Measurements from ENCODE around the gene ZNF512.

Gene ZNF512

DNA sequence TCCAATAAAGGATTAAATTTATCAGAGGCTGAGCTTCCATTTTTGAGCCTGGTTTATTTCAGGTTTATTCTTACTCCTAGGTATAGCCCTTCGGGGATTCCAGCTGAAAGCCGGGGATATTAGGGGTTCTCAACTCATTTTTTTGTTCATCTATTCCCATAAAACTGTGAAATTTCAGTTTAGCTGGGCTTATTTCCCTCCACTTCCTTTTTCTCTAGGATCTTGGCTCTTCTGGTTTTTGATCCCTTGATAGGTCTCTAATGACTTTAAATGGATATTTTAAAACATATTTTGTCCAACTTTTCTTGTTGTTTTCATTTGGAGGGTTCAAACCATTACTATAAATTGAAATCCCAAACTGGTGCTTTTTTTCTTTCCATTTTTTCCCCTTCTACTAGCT lies 23.6 kb upstream of the ZNF512 start:
- Histone ChIP-seq H3K27ac (ENCODE audit: low read depth, low read length) (no peak overlapping the region), H3K27me3 (ENCODE audit: control insufficient read depth, insufficient read depth, low read length) (no peaks in the 10 kb centered on the region), H3K9me3 (ENCODE audit: control insufficient read depth, insufficient read depth, low read depth, low read length) (no peaks in the 10 kb centered on the region), H3K36me3 (ENCODE audit: control insufficient read depth, insufficient read depth, low read length) (no peaks in the 10 kb centered on the region), H3K4me1 (ENCODE audit: control insufficient read depth, insufficient read depth, low read length) (no peaks in the 10 kb centered on the region), H3K9ac (ENCODE audit: low read length) (no peak overlapping the region), H3K4me3 (ENCODE audit: low read depth, low read length) (no peak overlapping the region)

- no peaks in the 10 kb centered on the region for H3K9me3 ChIP-seq (ENCODE audit: control insufficient read depth, insufficient read depth, low read depth, low read length)
- H3K27me3 ChIP-seq (ENCODE audit: control insufficient read depth, insufficient read depth, low read length): peaks cover 11% of the 10 kb centered on the region; the same call in 1 of the 2 replicates
- no peaks in the 10 kb centered on the region for H3K4me1 ChIP-seq (ENCODE audit: control insufficient read depth, insufficient read depth, low read length)
- H3K36me3 ChIP-seq (ENCODE audit: control insufficient read depth, insufficient read depth, low read length): no peaks in the 10 kb centered on the region
- H3K4me3 ChIP-seq (ENCODE audit: low read depth, low read length): no peak overlapping the region
- no peak overlapping the region for H3K27ac ChIP-seq (ENCODE audit: low read depth, low read length)
- H3K9ac ChIP-seq (ENCODE audit: low read length): no peak overlapping the region
Measured at GRCh38 chr2:27561060-27561459, 21.8 kb upstream of the ZNF512 start.

GRCh38 chr2:27566628-27567027 lies 16.2 kb upstream of the ZNF512 start:
- Histone ChIP-seq H3K9ac (ENCODE audit: low read length) (no peak overlapping the region), H3K9me3 (ENCODE audit: control insufficient read depth, insufficient read depth, low read depth, low read length) (no peaks in the 10 kb centered on the region), H3K27ac (ENCODE audit: low read depth, low read length) (no peak overlapping the region), H3K27me3 (ENCODE audit: control insufficient read depth, insufficient read depth, low read length) (peaks cover 36% of the 10 kb centered on the region), H3K36me3 (ENCODE audit: control insufficient read depth, insufficient read depth, low read length) (no peaks in the 10 kb centered on the region), H3K4me3 (ENCODE audit: low read depth, low read length) (no peak overlapping the region), H3K4me1 (ENCODE audit: control insufficient read depth, insufficient read depth, low read length) (no peaks in the 10 kb centered on the region)

DNA sequence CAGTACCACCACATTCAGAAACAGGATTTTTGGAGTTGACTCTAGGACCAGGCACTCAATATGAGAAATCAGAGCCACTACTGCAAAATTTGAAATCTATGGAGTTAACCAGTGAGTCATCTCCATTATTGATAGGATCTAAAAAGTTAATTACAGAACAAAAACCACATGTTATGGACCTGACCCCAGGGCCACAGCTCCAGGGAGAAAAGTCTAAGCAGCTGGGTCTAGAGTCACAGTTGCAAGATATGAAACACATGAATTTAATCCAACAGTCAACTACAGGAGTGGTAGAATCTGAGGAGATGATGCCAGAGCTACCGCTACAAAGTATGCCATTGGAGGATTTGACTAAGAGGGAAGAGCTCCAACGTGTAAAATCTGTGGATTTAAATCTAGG lies 13.4 kb upstream of the ZNF512 start:
- no peaks in the 10 kb centered on the region for H3K36me3 ChIP-seq (ENCODE audit: control insufficient read depth, insufficient read depth, low read length)
- no peaks in the 10 kb centered on the region for H3K4me1 ChIP-seq (ENCODE audit: control insufficient read depth, insufficient read depth, low read length)
- peaks cover 36% of the 10 kb centered on the region for H3K27me3 ChIP-seq (ENCODE audit: control insufficient read depth, insufficient read depth, low read length)
- H3K9ac ChIP-seq (ENCODE audit: low read length): no peak overlapping the region
- no peak overlapping the region for H3K4me3 ChIP-seq (ENCODE audit: low read depth, low read length)
- H3K9me3 ChIP-seq (ENCODE audit: control insufficient read depth, insufficient read depth, low read depth, low read length): 0 out of 2 replicates have a peak, but pooled peaks cover 3% of the 10 kb centered on the region
- no peak overlapping the region for H3K27ac ChIP-seq (ENCODE audit: low read depth, low read length)

GRCh38 chr2:27571197-27571596 lies 11.6 kb upstream of the ZNF512 start:
- no peaks in the 10 kb centered on the region for H3K4me1 ChIP-seq (ENCODE audit: control insufficient read depth, insufficient read depth, low read length)
- no peak overlapping the region for H3K4me3 ChIP-seq (ENCODE audit: low read depth, low read length)
- H3K36me3 ChIP-seq (ENCODE audit: control insufficient read depth, insufficient read depth, low read length): no peaks in the 10 kb centered on the region
- peaks cover 25% of the 10 kb centered on the region for H3K27me3 ChIP-seq (ENCODE audit: control insufficient read depth, insufficient read depth, low read length)
- H3K27ac ChIP-seq (ENCODE audit: low read depth, low read length): no peak overlapping the region
- no peak overlapping the region for H3K9ac ChIP-seq (ENCODE audit: low read length)
- H3K9me3 ChIP-seq (ENCODE audit: control insufficient read depth, insufficient read depth, low read depth, low read length): peaks cover 6% of the 10 kb centered on the region

GRCh38 chr2:27571681-27572080 lies 11.2 kb upstream of the ZNF512 start:
- Histone ChIP-seq H3K9ac (ENCODE audit: low read length) (no peak overlapping the region), H3K27me3 (ENCODE audit: control insufficient read depth, insufficient read depth, low read length) (peaks cover 25% of the 10 kb centered on the region), H3K4me1 (ENCODE audit: control insufficient read depth, insufficient read depth, low read length) (no peaks in the 10 kb centered on the region), H3K27ac (ENCODE audit: low read depth, low read length) (no peak overlapping the region), H3K36me3 (ENCODE audit: control insufficient read depth, insufficient read depth, low read length) (no peaks in the 10 kb centered on the region), H3K9me3 (ENCODE audit: control insufficient read depth, insufficient read depth, low read depth, low read length) (peaks cover 8% of the 10 kb centered on the region), H3K4me3 (ENCODE audit: low read depth, low read length) (no peak overlapping the region)

DNA sequence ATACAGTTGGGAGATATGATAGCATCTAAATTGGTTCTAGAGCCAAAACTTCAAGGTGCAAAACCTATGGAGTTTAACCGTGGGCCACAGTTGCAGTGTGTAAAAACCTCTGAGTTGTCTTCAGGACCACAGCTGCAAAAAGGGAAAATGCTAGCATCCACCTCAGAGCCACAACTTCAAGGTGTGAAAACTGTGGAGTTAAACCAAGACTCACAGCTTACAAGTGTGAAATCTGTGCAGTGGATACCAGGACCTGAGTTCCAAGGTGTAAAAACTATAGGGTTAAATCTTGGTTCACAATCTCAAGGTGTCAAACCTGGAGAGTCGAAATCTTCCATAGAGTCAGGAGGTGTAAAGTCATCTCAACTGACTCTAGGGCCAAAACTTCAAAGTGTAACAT lies 10.4 kb upstream of the ZNF512 start:
- peaks cover 20% of the 10 kb centered on the region for H3K27me3 ChIP-seq (ENCODE audit: control insufficient read depth, insufficient read depth, low read length)

GRCh38 chr2:27572998-27573429 lies 9.8 kb upstream of the ZNF512 start:
- no peaks in the 10 kb centered on the region for H3K4me1 ChIP-seq (ENCODE audit: control insufficient read depth, insufficient read depth, low read length)
- peaks cover 14% of the 10 kb centered on the region for H3K27me3 ChIP-seq (ENCODE audit: control insufficient read depth, insufficient read depth, low read length)
- H3K36me3 ChIP-seq (ENCODE audit: control insufficient read depth, insufficient read depth, low read length): no peaks in the 10 kb centered on the region
- no peak overlapping the region for H3K9ac ChIP-seq (ENCODE audit: low read length)
- no peak overlapping the region for H3K4me3 ChIP-seq (ENCODE audit: low read depth, low read length)
- no peak overlapping the region for H3K27ac ChIP-seq (ENCODE audit: low read depth, low read length)
- peaks cover 12% of the 10 kb centered on the region for H3K9me3 ChIP-seq (ENCODE audit: control insufficient read depth, insufficient read depth, low read depth, low read length)

More for the DNA sequence above, 10.4 kb upstream of the ZNF512 start:
- Histone ChIP-seq H3K36me3 (ENCODE audit: control insufficient read depth, insufficient read depth, low read length) (no peaks in the 10 kb centered on the region), H3K9me3 (ENCODE audit: control insufficient read depth, insufficient read depth, low read depth, low read length) (peaks cover 10% of the 10 kb centered on the region), H3K4me1 (ENCODE audit: control insufficient read depth, insufficient read depth, low read length) (no peaks in the 10 kb centered on the region), H3K4me3 (ENCODE audit: low read depth, low read length) (no peak overlapping the region), H3K9ac (ENCODE audit: low read length) (no peak overlapping the region), H3K27ac (ENCODE audit: low read depth, low read length) (no peak overlapping the region)

GRCh38 chr2:27573452-27573851 lies 9.4 kb upstream of the ZNF512 start:
- no peak overlapping the region for H3K27ac ChIP-seq (ENCODE audit: low read depth, low read length)
- no peaks in the 10 kb centered on the region for H3K4me1 ChIP-seq (ENCODE audit: control insufficient read depth, insufficient read depth, low read length)
- no peaks in the 10 kb centered on the region for H3K36me3 ChIP-seq (ENCODE audit: control insufficient read depth, insufficient read depth, low read length)
- H3K9ac ChIP-seq (ENCODE audit: low read length): no peak overlapping the region
- no peak overlapping the region for H3K4me3 ChIP-seq (ENCODE audit: low read depth, low read length)
- peaks cover 10% of the 10 kb centered on the region for H3K27me3 ChIP-seq (ENCODE audit: control insufficient read depth, insufficient read depth, low read length)
- peaks cover 12% of the 10 kb centered on the region for H3K9me3 ChIP-seq (ENCODE audit: control insufficient read depth, insufficient read depth, low read depth, low read length)

DNA sequence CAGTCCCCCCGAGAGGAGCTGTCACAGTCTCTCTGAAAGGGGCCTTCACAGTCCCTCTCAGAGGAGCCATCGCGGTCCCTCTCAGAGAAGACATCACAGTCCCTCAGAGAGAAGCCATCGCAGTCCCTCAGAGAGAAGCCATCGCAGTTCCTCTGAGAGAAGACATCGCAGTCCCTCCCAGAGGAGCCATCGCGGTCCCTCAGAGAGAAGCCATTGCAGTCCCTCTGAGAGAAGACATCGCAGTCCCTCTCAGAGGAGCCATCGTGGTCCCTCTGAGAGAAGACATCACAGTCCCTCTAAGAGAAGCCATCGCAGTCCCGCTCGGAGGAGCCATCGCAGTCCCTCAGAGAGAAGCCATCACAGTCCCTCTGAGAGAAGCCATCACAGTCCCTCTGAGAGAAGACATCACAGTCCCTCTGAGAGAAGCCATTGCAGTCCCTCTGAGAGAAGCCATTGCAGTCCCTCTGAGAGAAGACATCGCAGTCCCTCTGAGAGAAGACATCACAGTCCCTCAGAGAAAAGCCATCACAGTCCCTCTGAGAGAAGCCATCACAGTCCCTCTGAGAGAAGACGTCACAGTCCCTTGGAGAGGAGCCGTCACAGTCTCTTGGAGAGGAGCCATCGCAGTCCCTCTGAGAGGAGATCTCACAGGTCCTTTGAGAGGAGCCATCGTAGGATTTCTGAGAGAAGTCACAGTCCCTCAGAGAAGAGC lies 1.3 kb upstream of the ZNF512 start:
- no peaks in the 10 kb centered on the region for H3K36me3 ChIP-seq (ENCODE audit: control insufficient read depth, insufficient read depth, low read length)
- H3K27me3 ChIP-seq (ENCODE audit: control insufficient read depth, insufficient read depth, low read length): no peaks in the 10 kb centered on the region
- H3K4me1 ChIP-seq (ENCODE audit: control insufficient read depth, insufficient read depth, low read length): peaks cover 11% of the 10 kb centered on the region; the same call in 1 of the 2 replicates
- H3K9me3 ChIP-seq (ENCODE audit: control insufficient read depth, insufficient read depth, low read depth, low read length): peaks cover 5% of the 10 kb centered on the region
- no peak overlapping the region for H3K4me3 ChIP-seq (ENCODE audit: low read depth, low read length)
- no peak overlapping the region for H3K27ac ChIP-seq (ENCODE audit: low read depth, low read length)
- H3K9ac ChIP-seq (ENCODE audit: low read length): no peak overlapping the region

DNA sequence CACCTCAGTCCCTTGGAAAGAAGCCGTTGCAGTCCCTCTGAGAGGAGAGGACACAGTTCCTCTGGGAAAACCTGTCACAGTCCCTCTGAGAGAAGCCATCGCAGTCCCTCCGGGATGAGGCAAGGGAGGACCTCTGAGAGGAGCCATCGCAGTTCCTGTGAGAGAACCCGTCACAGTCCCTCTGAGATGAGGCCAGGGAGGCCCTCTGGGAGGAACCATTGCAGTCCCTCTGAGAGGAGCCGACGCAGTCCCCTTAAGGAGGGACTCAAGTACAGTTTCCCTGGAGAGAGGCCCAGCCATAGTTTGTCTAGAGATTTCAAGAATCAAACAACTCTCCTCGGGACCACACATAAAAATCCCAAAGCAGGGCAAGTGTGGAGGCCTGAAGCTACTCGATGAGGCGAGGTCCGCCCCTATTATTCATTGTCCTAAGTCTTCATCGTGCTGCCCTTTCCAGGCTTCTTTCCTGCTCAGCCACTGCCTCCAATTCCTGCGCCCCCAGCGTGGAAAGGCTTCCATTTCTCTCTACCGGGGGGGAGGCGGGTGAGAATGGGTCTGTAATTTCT lies 630 bp upstream of the ZNF512 start:
- Histone ChIP-seq H3K9ac (ENCODE audit: low read length) (peak overlapping the region; percentile 18), H3K4me1 (ENCODE audit: control insufficient read depth, insufficient read depth, low read length) (peaks cover 11% of the 10 kb centered on the region; the same call in 1 of the 2 replicates), H3K27ac (ENCODE audit: low read depth, low read length) (no peak overlapping the region), H3K4me3 (ENCODE audit: low read depth, low read length) (peak overlapping the region; percentile 95), H3K27me3 (ENCODE audit: control insufficient read depth, insufficient read depth, low read length) (no peaks in the 10 kb centered on the region), H3K36me3 (ENCODE audit: control insufficient read depth, insufficient read depth, low read length) (no peaks in the 10 kb centered on the region), H3K9me3 (ENCODE audit: control insufficient read depth, insufficient read depth, low read depth, low read length) (peaks cover 5% of the 10 kb centered on the region)

All from HUES6 (cell line).